Astrocyte (in vitro differentiated cells and primary cell): ENCODE measurements around the gene TCEA2. TPM values are rescaled to one million over a fixed set of nuclear protein-coding genes. Genes with fewer than 3 reads are reported as not detected.

Experiments used
- DNase-seq: peaks from one replicate; pipeline ENCODE4 v3.0.0-alpha.2; 2010; ENCODE audit warnings: low read depth
- FAIRE-seq: peaks from 2 replicates; lab custom pipeline; 2011; peaks lifted over from hg19 to GRCh38; lab: Jason Lieb, UNC
- H2AFZ ChIP-seq: 2 replicates; pipeline ENCODE4 v1.6.0; 2012; ENCODE audit warnings: low read depth, low read length, inconsistent platforms
- H3K27ac ChIP-seq: 2 replicates; pipeline ENCODE4 v1.5.1; 2011; ENCODE audit warnings: low read depth, low read length, inconsistent platforms
- H3K27me3 ChIP-seq: 2 replicates; pipeline ENCODE4 v1.6.0; 2011; ENCODE audit warnings: low read length, inconsistent platforms; ENCODE audit not compliant: insufficient read depth
- H3K36me3 ChIP-seq: 2 replicates; pipeline ENCODE4 v1.5.1; 2011; ENCODE audit warnings: low read length, inconsistent platforms; ENCODE audit not compliant: insufficient read depth
- H3K4me1 ChIP-seq: 2 replicates; pipeline ENCODE4 v1.5.1; 2011; ENCODE audit warnings: low read length, inconsistent platforms; ENCODE audit not compliant: insufficient read depth
- H3K4me2 ChIP-seq: 2 replicates; pipeline ENCODE4 v1.6.0; 2012; ENCODE audit warnings: low read length, inconsistent platforms
- H3K4me3 ChIP-seq: 2 replicates; pipeline ENCODE4 v1.5.1; 2011; ENCODE audit warnings: low read depth, mild to moderate bottlenecking, low read length, inconsistent platforms; ENCODE audit not compliant: insufficient read depth
- H3K79me2 ChIP-seq: 2 replicates; pipeline ENCODE4 v1.6.0; 2012; ENCODE audit warnings: mild to moderate bottlenecking, low read length, inconsistent platforms; ENCODE audit not compliant: insufficient read depth
- H3K9ac ChIP-seq: 2 replicates; pipeline ENCODE4 v1.6.0; 2012; ENCODE audit warnings: mild to moderate bottlenecking, low read length, inconsistent platforms
- H3K9me3 ChIP-seq: 2 replicates; pipeline ENCODE4 v1.5.1; 2012; ENCODE audit warnings: low read depth, mild to moderate bottlenecking, low read length, inconsistent platforms; ENCODE audit not compliant: insufficient read depth
- H4K20me1 ChIP-seq: 2 replicates; pipeline ENCODE4 v1.6.0; 2012; ENCODE audit warnings: low read length, inconsistent platforms; ENCODE audit not compliant: insufficient read depth
- H3K27ac Mint-ChIP-seq: one replicate; pipeline ENCODE4 v1.8.0; 2021; ENCODE audit warnings: mild to moderate bottlenecking, mixed read lengths; ENCODE audit not compliant: unreplicated experiment
- H3K27me3 Mint-ChIP-seq: one replicate; pipeline ENCODE4 v1.8.0; 2021; ENCODE audit warnings: low read depth, mixed read lengths; ENCODE audit not compliant: unreplicated experiment
- H3K36me3 Mint-ChIP-seq: one replicate; pipeline ENCODE4 v1.8.0; 2021; ENCODE audit warnings: low read depth, mixed read lengths; ENCODE audit not compliant: unreplicated experiment
- H3K4me1 Mint-ChIP-seq: one replicate; pipeline ENCODE4 v1.8.0; 2021; ENCODE audit warnings: low read depth, mixed read lengths; ENCODE audit not compliant: unreplicated experiment
- H3K4me3 Mint-ChIP-seq: one replicate; pipeline ENCODE4 v1.8.0; 2021; ENCODE audit warnings: mild to moderate bottlenecking, moderate library complexity, mixed read lengths; ENCODE audit not compliant: unreplicated experiment
- H3K9me3 Mint-ChIP-seq: one replicate; pipeline ENCODE4 v1.8.0; 2021; ENCODE audit warnings: mild to moderate bottlenecking, mixed read lengths; ENCODE audit not compliant: unreplicated experiment
- EZH2 ChIP-seq: IDR thresholded peaks from 2 replicates; pipeline ENCODE4 v1.6.1; 2012; ENCODE audit warnings: mild to moderate bottlenecking, low read length, inconsistent platforms; ENCODE audit not compliant: insufficient read depth
- total RNA-seq: library from RNA; stranded (reverse); gene quantifications from 2 replicates; pipeline ENCODE4 v1.2.1, GENCODE V29; 2021
- TF ChIP-seq, protein P1 (sequence below): IDR thresholded peaks from 2 replicates; pipeline ENCODE4 v1.5.1; 2011; ENCODE audit warnings: low read depth, mild to moderate bottlenecking, inconsistent platforms, low read length, moderate library complexity; ENCODE audit not compliant: insufficient read depth

The TCEA2 gene
- total RNA-seq, 1 donor from 2014 or later: 53.1 TPM

- H3K27me3 ChIP-seq: peaks cover 20% of the 10 kb centered on the region
- H3K4me1 Mint-ChIP-seq: peaks cover 2% of the 10 kb centered on the region
- no peak overlapping the region for H3K27ac Mint-ChIP-seq
- FAIRE-seq: peak; percentile 43
- no peak for TF ChIP-seq EZH2
- TF ChIP-seq, protein P1, sequence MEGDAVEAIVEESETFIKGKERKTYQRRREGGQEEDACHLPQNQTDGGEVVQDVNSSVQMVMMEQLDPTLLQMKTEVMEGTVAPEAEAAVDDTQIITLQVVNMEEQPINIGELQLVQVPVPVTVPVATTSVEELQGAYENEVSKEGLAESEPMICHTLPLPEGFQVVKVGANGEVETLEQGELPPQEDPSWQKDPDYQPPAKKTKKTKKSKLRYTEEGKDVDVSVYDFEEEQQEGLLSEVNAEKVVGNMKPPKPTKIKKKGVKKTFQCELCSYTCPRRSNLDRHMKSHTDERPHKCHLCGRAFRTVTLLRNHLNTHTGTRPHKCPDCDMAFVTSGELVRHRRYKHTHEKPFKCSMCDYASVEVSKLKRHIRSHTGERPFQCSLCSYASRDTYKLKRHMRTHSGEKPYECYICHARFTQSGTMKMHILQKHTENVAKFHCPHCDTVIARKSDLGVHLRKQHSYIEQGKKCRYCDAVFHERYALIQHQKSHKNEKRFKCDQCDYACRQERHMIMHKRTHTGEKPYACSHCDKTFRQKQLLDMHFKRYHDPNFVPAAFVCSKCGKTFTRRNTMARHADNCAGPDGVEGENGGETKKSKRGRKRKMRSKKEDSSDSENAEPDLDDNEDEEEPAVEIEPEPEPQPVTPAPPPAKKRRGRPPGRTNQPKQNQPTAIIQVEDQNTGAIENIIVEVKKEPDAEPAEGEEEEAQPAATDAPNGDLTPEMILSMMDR: no peak
- DNase-seq: no peak
- no peaks in the 10 kb centered on the region for H3K9me3 Mint-ChIP-seq
- no peak overlapping the region for H3K4me3 Mint-ChIP-seq
- H3K4me3 ChIP-seq: no peak overlapping the region
- peaks cover 6% of the 10 kb centered on the region for H3K36me3 Mint-ChIP-seq
- no peaks in the 10 kb centered on the region for H3K36me3 ChIP-seq
- H3K27ac ChIP-seq: no peak overlapping the region
- H3K27me3 Mint-ChIP-seq: peaks cover 29% of the 10 kb centered on the region
- no peak overlapping the region for H2AFZ ChIP-seq
- H3K4me1 ChIP-seq: no peaks in the 10 kb centered on the region
- H3K9ac ChIP-seq: no peak overlapping the region
- no peak overlapping the region for H3K4me2 ChIP-seq
- H3K9me3 ChIP-seq: no peaks in the 10 kb centered on the region
- no peaks in the 10 kb centered on the region for H3K79me2 ChIP-seq
- H4K20me1 ChIP-seq: no peaks in the 10 kb centered on the region
Observed at GRCh38 chr20:64096535-64096934, 33.5 kb downstream of the TCEA2 start.

- H3K27me3 Mint-ChIP-seq: peaks cover 30% of the 10 kb centered on the region
- no peaks in the 10 kb centered on the region for H3K79me2 ChIP-seq
- no peaks in the 10 kb centered on the region for H3K4me1 Mint-ChIP-seq
- DNase-seq (no peak), FAIRE-seq (no peak)
- no peaks in the 10 kb centered on the region for H3K4me1 ChIP-seq
- no peak overlapping the region for H3K4me3 ChIP-seq
- H3K9me3 Mint-ChIP-seq: no peaks in the 10 kb centered on the region
- H3K36me3 Mint-ChIP-seq: peaks cover 6% of the 10 kb centered on the region
- no peak overlapping the region for H3K27ac ChIP-seq
- no peaks in the 10 kb centered on the region for H4K20me1 ChIP-seq
- H3K4me3 Mint-ChIP-seq: no peak overlapping the region
- no peak overlapping the region for H3K9ac ChIP-seq
- peaks cover 24% of the 10 kb centered on the region for H3K27me3 ChIP-seq
- H3K27ac Mint-ChIP-seq: no peak overlapping the region
- H2AFZ ChIP-seq: no peak overlapping the region
- H3K36me3 ChIP-seq: no peaks in the 10 kb centered on the region
- H3K4me2 ChIP-seq: no peak overlapping the region
- no peaks in the 10 kb centered on the region for H3K9me3 ChIP-seq
- TF ChIP-seq EZH2: no peak
- TF ChIP-seq, protein P1: no peak
Observed at GRCh38 chr20:64098471-64099013, 35.5 kb downstream of the TCEA2 start.

GRCh38 chr20:64099086-64099786, 36.2 kb downstream of the TCEA2 start:
- FAIRE-seq (no peak), DNase-seq (no peak)
- peaks cover 24% of the 10 kb centered on the region for H3K27me3 ChIP-seq
- no peak overlapping the region for H3K27ac Mint-ChIP-seq
- H4K20me1 ChIP-seq: no peaks in the 10 kb centered on the region
- no peak overlapping the region for H3K9ac ChIP-seq
- no peak for TF ChIP-seq EZH2
- TF ChIP-seq, protein P1: no peak
- H3K36me3 Mint-ChIP-seq: peaks cover 6% of the 10 kb centered on the region
- H3K9me3 ChIP-seq: no peaks in the 10 kb centered on the region
- no peaks in the 10 kb centered on the region for H3K79me2 ChIP-seq
- no peak overlapping the region for H3K27ac ChIP-seq
- H3K9me3 Mint-ChIP-seq: no peaks in the 10 kb centered on the region
- no peak overlapping the region for H2AFZ ChIP-seq
- H3K4me1 ChIP-seq: no peaks in the 10 kb centered on the region
- H3K27me3 Mint-ChIP-seq: peaks cover 33% of the 10 kb centered on the region
- no peaks in the 10 kb centered on the region for H3K36me3 ChIP-seq
- H3K4me3 Mint-ChIP-seq: no peak overlapping the region
- no peak overlapping the region for H3K4me2 ChIP-seq
- no peak overlapping the region for H3K4me3 ChIP-seq
- H3K4me1 Mint-ChIP-seq: no peaks in the 10 kb centered on the region
